HG03066 (cell line): ENCODE results near the gene UNCX.

Experiments used
- ATAC-seq: cut with Tn5 transposase; IDR thresholded peaks from one replicate; pipeline ENCODE4 v1.9.1; 2021; ENCODE audit warnings: low read depth; ENCODE audit not compliant: unreplicated experiment

UNCX gene

GRCh38 chr7:1214516-1214915 lies 18.2 kb upstream of the UNCX start:
- no peak for ATAC-seq

GRCh38 chr7:1218541-1219165 lies 14.0 kb upstream of the UNCX start:
- no peak for ATAC-seq

DNA sequence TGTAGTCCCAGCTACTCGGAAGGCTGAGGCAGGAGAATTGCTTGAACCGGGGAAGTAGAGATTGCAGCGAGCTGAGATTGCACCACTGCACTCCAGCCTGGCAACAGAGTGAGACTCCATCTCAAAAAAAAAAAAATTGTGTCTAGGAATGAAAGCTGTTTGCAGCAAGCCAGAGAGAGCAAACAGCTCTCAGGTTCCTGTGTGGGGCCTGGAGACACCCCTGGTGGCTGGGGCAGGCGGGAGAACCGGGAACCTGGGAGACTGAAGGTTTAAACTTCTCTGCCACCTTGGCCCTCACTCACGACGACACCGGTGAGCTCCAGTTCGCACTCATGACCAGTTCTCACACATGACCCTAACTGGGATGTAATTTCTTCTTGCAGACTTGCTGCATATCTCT lies 13.2 kb upstream of the UNCX start:
- no peak for ATAC-seq

DNA sequence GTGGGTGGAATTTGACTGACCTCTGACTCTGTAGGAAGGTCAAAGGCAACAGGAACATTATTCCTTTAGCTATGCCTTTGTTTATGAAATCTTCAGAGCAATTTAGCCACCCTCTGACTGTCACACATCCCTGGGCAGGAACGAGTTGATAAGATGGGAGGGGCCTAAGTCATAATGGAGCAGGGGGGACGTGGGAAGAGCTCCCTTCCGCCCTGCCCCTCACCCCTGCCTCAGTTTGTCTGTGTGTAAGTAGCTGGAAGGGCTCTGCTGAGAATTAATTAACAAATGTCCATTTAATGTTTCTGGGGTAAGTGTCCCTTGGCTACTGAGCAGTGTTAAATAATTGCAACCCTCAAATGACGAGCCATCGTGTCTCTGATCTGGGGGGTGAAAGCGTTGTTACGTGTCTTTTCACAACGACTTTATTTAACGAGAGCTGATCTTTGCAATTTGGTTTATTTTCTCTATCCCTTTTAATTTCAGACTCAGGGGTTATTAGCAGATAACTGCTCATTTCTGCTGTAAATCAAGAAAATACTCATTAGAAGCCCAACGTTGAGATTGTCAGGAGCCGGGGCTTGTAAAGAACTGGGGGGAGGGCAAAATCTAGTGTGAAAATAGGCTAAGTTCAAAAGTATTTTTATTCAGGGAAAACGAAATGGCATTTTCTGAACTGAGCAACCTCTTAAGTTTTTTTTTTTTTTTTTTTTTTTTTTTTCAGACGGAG lies 12.5 kb upstream of the UNCX start:
- no peak for ATAC-seq

GRCh38 chr7:1220977-1221745 lies 11.5 kb upstream of the UNCX start:
- no peak for ATAC-seq

GRCh38 chr7:1223196-1223981 lies 9.3 kb upstream of the UNCX start:
- no peak for ATAC-seq

- no peak for ATAC-seq
These were observed 8.5 kb upstream of the UNCX start for GRCh38 chr7:1224086-1224716.

DNA sequence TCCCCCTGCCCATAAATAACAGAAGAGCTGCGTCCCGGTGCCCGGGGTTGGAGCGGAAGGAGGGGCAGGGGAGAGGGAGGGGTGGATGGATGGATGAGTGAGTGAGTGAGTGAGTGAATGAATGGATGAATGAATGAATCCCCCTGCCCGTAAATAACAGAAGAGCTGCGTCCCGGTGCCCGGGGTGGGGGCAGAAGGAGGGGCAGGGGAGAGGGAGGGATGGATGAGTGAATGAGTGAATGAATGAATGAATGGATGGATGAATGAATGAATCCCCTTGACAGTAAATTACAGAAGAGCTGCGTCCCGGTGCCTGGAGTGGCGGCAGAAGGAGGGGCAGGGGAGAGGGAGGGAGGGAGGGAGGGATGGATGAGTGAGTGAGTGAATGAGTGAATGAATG lies 7.6 kb upstream of the UNCX start:
- ATAC-seq: no peak

- ATAC-seq: no peak
These were observed 7.1 kb upstream of the UNCX start for GRCh38 chr7:1225441-1226185.

GRCh38 chr7:1226186-1226901 lies 6.3 kb upstream of the UNCX start:
- ATAC-seq: no peak

- ATAC-seq: no peak
These were observed 5.4 kb upstream of the UNCX start for GRCh38 chr7:1227071-1227804.

DNA sequence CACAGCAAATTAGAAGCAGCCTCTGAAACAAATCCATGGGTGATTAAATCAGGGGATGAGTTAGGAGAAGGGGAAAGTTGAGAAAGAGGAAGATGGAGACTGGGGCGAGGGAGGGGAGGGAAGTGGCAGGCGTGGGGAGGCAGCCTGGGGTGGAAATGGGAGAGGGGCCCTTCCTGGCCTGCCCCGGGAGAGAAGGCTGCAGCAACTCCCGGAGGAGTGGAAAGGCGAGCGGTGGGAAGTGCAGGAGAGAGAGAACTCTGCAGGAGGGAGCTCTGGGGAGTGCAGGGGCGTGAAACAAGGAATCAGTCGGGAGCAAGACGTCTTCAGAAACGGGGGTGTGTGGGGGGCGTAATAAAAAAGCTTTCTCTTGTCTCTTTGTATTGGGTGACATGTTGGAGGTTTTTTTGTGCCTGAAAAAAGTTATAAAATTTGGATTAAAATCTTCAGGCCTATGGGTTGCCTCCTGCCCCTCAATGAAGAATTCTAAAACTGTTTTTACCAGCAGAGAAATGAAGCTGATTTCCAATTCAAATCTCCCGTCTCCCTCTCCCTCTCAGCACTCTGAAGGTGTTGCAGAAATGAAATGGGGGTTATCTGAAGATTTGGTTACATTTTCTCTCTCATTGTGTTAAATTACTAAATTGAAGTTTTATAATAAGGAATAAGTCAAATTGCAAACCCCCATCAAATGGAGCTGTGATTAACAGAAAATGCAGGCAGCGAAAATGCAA lies 4.7 kb upstream of the UNCX start:
- ATAC-seq: no peak

DNA sequence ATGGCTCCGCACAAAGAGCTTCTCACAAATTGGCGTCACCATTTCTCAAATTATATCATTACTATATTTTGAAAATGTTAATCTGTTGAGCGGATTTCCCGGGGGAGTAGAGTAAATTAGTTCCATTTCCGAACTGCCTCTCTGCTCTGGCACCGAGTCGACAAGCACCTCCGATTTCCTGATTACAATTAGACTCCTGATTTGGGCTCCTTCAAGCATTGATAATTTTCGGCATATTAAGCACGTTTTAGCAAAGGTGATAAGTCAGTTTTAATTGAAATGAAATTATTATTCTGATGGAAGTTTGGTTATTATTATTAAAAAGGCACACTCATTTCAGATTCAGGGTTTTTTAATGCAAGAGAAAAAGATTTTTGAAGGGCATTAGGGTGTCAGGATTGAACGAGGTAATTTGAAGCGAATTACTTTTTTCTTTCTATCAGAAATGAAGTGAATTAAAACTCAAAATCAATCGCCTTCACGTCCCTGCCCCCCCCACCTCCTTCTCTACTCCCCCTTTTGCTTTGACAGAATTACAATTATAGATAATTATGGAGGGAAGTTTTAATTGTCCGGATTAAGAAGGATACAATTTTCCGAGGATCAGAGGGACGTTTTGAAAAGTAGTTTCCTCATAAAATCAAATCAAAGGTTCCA lies 4.0 kb upstream of the UNCX start:
- ATAC-seq: no peak

DNA sequence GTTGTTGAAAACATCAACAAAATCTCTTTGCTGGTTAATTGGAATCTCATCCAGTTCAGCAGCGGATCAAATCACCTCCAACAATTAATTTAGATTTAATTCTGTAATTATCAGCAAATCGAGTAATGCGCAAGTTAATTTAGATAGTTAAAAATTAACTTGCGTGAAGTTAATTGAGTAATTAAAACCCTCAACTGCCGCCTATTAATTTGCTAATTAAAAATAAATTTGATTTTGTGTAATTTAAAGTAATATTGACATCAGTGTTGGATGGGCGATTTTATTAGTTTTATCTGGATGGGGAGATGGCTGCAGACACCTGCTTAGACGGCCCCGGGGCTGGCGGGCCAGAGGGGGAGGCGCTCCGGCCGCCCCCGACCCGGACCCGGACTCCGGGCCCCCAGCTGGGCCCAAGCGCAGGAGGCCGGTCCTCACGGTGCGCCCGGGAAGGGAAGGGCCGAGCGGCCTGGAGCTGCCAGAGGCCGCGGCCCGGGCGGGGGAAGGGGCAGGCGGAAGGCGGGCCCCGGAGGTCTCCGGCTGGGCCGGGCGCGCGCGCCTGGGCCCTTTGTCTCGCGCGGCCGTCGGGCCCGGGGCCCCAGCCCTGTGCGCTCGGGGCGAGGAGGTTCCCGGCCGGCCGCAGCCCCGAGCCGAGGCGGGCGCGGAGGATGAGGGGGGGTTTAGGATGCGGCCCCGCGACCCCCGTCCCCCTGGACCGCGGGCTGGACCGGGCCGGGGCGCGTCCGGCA lies 3.3 kb upstream of the UNCX start:
- ATAC-seq: no peak

- ATAC-seq: no peak
These were observed 2.7 kb upstream of the UNCX start for GRCh38 chr7:1229956-1230355.

DNA sequence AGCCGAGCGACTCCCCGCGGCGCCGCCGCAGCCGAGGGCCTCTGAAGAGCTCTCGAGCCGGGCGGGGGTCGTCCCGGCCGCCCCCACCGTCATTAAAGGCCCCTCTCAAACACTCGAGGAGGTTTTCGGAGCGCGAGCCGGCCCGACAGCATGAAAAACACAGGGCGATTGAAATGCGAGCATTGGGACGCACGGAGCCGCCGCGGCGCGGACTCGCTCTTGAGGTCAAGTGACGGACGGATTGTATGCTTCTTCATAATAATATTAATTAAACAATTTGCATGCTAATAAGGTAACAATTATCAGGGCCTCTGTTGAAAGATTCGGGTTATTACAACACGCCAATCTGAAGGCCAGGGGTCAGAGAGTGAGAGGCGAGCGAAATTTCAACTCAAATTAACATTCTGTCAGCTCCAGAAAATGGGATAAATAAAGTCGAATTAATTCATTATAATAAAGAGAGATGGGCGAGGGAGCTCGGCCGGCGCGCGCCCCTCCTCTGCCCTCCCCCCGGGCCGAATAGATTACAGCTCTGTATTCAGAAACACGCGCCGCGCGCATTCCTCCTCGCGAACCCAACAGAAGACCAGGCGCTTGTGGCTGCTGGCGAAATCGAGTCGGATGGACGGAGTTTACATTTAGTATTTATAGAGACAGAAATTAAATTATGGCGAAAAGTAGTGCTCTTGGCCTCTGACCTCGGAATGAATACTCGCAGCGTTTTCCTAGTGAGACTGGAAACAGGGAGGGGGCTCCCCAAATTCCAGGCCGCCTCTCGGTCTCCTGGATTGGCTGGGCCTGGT lies 2.1 kb upstream of the UNCX start:
- no peak for ATAC-seq
